SKM-1 (cell line): ENCODE results near the gene PAK3.
A peak's percentile ranks its signal among the peaks of the same experiment; 100 is the strongest.

ENCODE experiments used
- DNase-seq: peaks from one replicate; lab custom pipeline; 2025; ENCODE audit not compliant: unreplicated experiment; lab: John Stamatoyannopoulos, UW

The PAK3 gene

GRCh38 chrX:111095974-111096895, at the start of gene PAK3:
TSS of gene PAK3 (plus strand) at chrX:111096191. CDS start at chrX:111123104, 26,913 bp downstream.
- no peak for DNase-seq

DNA sequence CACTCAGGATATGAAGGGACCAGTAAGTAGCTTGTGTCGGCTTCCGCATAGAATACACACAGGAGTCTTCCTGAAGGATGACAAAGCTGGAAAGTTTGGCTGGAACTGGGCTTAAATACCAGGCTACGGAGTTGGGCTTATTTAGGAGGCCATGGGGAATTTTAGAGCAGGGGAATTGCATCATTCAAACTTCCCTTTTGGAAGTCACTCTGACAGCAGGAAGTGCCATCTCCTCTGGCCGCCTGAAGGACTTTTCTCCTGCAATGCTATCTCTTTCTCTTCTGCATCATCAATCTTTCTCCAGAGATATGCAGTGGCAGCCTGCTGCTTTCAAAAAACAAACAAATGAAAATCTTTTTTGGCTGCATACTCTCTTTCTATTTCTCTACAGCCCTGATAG, 48.4 kb upstream of the PAK3 start:
- DNase-seq = no peak

DNA sequence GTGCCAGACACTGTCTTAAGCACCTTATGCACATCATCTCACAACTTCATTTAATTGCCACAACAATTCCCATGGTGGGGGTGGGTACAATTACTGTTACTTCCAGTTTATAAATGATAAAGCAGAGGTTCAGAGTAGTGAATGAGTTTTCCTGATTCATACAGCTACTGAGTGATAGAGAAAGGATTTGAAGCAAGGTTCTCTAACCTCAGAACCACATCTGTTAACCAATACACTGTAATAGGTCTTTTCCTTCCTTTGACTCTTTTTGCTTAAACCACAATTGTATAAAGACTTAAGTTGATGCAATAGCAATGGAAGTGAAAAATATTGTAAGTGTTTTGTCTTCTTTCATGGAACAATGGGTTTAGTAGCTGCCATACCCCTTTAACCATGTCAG, 43.5 kb upstream of the PAK3 start:
- no peak for DNase-seq

GRCh38 chrX:111071542-111072277, 24.3 kb upstream of the PAK3 start:
- no peak for DNase-seq

- DNase-seq = no peak
Observed at GRCh38 chrX:111083081-111083480, 12.9 kb upstream of the PAK3 start.

GRCh38 chrX:111086591-111087006, 9.4 kb upstream of the PAK3 start:
- DNase-seq = no peak

DNA sequence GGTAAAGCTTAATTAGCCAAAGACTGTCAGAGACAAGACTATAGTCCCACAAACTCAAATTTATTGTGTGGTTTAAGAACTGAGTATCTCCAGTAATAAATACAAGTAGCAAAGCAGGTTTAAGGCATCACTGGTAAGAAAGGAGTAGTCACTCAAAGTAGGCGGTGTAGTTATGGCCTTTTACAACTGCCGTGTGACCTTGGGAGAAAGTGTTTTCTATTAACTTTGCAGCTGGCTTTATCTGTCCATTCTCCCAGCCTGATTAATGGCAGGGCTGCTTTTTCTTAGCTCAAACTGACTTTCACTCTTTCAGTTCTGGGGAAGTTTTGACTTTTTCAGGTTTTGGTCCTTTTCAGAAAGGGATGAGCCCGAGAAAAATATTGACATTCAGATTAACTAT, 7.4 kb upstream of the PAK3 start:
- DNase-seq = no peak

GRCh38 chrX:111090458-111090857, 5.5 kb upstream of the PAK3 start:
- DNase-seq = no peak

DNA sequence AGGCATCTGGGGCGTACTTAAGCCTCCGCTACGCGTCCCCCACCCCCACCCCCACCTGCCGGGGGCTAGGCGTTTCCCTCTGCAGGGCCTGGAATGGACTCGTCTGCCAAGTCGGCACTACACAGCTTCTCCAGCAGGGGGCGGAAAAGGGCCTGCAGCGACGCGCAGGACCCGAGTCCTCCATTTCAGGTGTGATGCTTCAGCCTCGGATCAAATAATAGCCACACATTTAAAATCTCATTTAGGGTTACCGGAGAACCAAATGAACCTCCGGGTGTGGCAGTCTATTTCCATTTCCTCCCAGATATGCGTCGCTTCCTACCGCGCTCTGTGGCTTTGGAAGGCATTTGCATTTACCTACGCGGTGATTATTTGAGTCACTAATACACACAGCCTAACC, 2.9 kb downstream of the PAK3 start:
- no peak for DNase-seq

- peak; percentile 7 for DNase-seq
Observed at GRCh38 chrX:111100191-111100590, 4.2 kb downstream of the PAK3 start.

DNA sequence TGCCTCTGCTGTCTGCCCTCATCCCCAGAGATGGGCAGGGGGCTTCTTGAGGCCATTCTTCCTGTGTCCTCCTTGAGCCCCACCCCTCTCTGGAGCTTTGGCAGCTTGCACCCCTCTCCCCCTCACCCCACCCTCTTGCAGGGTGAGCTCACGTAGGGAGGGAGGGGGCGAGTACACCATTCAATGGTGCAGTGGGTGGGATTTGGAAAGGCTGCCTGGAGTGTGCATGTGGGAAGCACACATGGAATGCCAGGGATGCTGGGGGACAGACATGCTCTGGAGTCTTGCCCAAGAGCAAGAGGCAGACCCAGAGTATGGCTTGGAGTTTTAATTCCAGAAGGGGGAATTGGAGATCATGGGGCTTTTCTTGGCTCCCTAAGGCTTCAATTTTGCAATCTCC, 5.6 kb downstream of the PAK3 start:
- DNase-seq = no peak

DNA sequence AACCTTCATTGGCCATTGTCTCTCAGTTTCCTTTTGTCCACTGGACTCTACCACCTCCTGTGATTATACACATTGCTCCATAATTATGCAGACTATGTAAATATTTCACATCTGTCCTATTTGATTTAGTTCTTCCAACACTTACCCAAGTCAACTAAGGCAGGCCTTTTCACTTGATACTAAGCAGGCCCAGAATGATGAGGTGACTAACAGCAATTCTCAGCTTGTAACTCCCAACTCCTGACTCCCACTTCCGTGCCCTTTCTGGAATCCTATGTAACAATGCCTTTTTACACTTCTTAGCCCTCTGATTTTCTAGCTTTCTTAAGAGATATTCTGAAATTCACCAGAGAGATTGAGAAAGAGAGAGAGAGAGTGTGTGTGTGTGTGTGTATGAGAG, 6.6 kb downstream of the PAK3 start:
- DNase-seq = no peak

- no peak for DNase-seq
Observed at GRCh38 chrX:111103246-111103645, 7.3 kb downstream of the PAK3 start.

GRCh38 chrX:111110098-111110775, 14.2 kb downstream of the PAK3 start:
- DNase-seq = no peak

DNA sequence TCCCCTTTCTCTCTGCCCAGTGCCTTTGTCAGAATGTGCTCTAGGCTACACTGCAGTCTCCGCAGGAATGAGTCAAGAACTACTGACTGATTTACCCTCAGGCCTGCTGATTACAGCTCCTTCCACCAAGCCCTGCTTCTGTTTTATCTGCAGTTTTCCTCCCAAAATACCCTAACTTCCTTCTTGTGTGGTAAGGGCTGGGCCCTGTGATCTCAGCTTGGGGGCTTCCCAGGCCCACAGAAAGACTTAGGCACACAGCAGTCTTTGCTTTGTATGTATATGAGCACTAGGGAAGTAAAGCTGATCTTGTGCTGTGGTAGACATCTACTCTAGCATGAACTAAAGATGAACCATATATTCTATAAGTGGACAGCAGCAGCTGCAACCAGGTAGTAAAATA, 18.8 kb downstream of the PAK3 start:
- no peak for DNase-seq

- DNase-seq = no peak
Observed at GRCh38 chrX:111116666-111117065, 20.7 kb downstream of the PAK3 start.

- DNase-seq = no peak
Observed at GRCh38 chrX:111119341-111119740, 23.4 kb downstream of the PAK3 start.

- no peak for DNase-seq
Observed at GRCh38 chrX:111123125-111123524, 27.1 kb downstream of the PAK3 start.

- no peak for DNase-seq
Observed at GRCh38 chrX:111123606-111124179, 27.7 kb downstream of the PAK3 start.

DNA sequence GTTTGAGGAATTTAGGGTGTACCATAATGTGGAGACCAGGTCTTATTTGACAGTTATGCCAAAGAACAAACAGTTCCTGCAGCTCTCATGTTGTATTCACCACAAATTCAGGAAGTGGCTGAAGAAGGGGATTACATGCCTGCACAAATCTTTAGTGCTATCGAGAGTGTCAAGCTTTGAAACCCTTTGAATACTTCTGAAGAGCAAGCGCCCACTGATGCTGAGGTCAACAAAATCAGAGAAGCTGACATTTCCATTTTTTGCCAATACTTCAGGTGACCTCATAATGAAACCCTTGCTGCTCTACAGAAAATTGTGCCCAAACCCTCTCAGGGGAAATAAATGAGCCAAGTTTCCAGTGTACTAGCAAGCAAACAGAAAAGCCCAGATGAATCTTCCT, 28.4 kb downstream of the PAK3 start:
- no peak for DNase-seq

DNA sequence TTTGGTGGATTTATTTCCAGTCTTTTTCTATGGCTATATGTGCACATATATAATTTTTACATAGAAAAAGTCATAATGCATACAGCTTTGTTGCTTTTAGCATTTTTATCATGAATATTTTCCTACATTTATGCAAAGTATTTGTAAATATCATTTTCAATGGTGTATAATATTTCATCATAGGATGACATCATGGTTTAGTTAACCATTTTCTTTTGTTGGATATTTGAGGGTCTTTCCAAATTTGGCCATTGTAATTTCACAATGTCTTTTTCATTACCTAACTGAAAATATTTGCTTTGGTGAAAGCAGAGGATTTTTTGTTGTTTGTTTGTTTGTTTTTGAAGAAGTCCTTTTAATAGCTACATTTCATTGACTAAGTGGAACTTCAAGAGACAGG, 31.0 kb downstream of the PAK3 start:
- DNase-seq = no peak
